DND-41 (cell line): ENCODE results near the gene PALMD.

Experiments
- ATAC-seq: fragments of 200-7000 bp; cut with Tn5 transposase; 3 replicates; pipeline ENCODE4 v1.9.1; 2021; ENCODE audit warnings: low read depth; ENCODE audit not compliant: insufficient read depth
- DNase-seq: peaks from one replicate; pipeline ENCODE4 v3.0.0-alpha.2; 2020
- H2AFZ ChIP-seq: 2 replicates; pipeline ENCODE4 v1.6.0; 2012; ENCODE audit warnings: low read depth, low read length
- H3K27ac ChIP-seq: 2 replicates; pipeline ENCODE4 v1.5.1; 2012; ENCODE audit warnings: low read length, inconsistent platforms
- H3K27me3 ChIP-seq: fragments of 200-600 bp; sonication (generic); 2 replicates; pipeline ENCODE4 v1.6.0; 2012; ENCODE audit warnings: low read length, mild to moderate bottlenecking, inconsistent platforms; ENCODE audit not compliant: insufficient read depth, poor library complexity
- H3K36me3 ChIP-seq: 2 replicates; pipeline ENCODE4 v1.5.1; 2012; ENCODE audit warnings: low read length, inconsistent platforms; ENCODE audit not compliant: insufficient read depth
- H3K4me1 ChIP-seq: 2 replicates; pipeline ENCODE4 v1.5.1; 2012; ENCODE audit warnings: mild to moderate bottlenecking, low read length; ENCODE audit not compliant: insufficient read depth
- H3K4me2 ChIP-seq: 2 replicates; pipeline ENCODE4 v1.6.0; 2012; ENCODE audit warnings: mild to moderate bottlenecking, moderate library complexity, low read length, inconsistent platforms; ENCODE audit not compliant: insufficient read depth
- H3K4me3 ChIP-seq, 2 experiments: fragments of 200-600 bp in 1 of 2; shearing (Covaris generic) in 1 of 2; 2 replicates each; pipeline ENCODE4 v1.5.1; 2012 to 2016; ENCODE audit warnings: inconsistent platforms in 2 of 2, low read length in 2 of 2, mild to moderate bottlenecking in 2 of 2, low read depth in 1 of 2, moderate library complexity in 1 of 2
- H3K79me2 ChIP-seq: 2 replicates; pipeline ENCODE4 v1.6.0; 2012; ENCODE audit warnings: low read length, inconsistent platforms; ENCODE audit not compliant: insufficient read depth
- H3K9ac ChIP-seq: 2 replicates; pipeline ENCODE4 v1.6.0; 2012; ENCODE audit warnings: low read depth, mild to moderate bottlenecking, inconsistent platforms, low read length, moderate library complexity
- H3K9me3 ChIP-seq: 2 replicates; pipeline ENCODE4 v1.5.1; 2012; ENCODE audit warnings: low read length, moderate library complexity, mild to moderate bottlenecking, inconsistent platforms; ENCODE audit not compliant: insufficient read depth, severe bottlenecking
- H4K20me1 ChIP-seq: 2 replicates; pipeline ENCODE4 v1.6.0; 2012; ENCODE audit warnings: low read length; ENCODE audit not compliant: insufficient read depth
- CTCF ChIP-seq: IDR thresholded peaks from 2 replicates; pipeline ENCODE4 v1.5.1; 2012; ENCODE audit warnings: borderline replicate concordance, low read length, moderate library complexity, mild to moderate bottlenecking; ENCODE audit not compliant: poor library complexity, severe bottlenecking; ENCODE audit errors: extremely low read depth
- EZH2 ChIP-seq: IDR thresholded peaks from 3 replicates; pipeline ENCODE4 v1.6.1; 2012; ENCODE audit warnings: borderline replicate concordance, low read depth, mild to moderate bottlenecking, moderate library complexity, low read length, inconsistent platforms; ENCODE audit not compliant: severe bottlenecking

Gene PALMD

GRCh38 chr1:99670583-99670982 is 24.7 kb downstream of the PALMD start:
- TF ChIP-seq EZH2 (no peak), CTCF (no peak)

GRCh38 chr1:99672038-99672437 is 26.1 kb downstream of the PALMD start:
- Histone ChIP-seq H3K4me2 (no peak overlapping the region), H3K9me3 (no peaks in the 10 kb centered on the region), H3K4me1 (no peaks in the 10 kb centered on the region), H3K9ac (no peak overlapping the region), H3K27me3 (no peaks in the 10 kb centered on the region), H2AFZ (no peak overlapping the region), H4K20me1 (no peaks in the 10 kb centered on the region), H3K27ac (no peak overlapping the region), H3K36me3 (no peaks in the 10 kb centered on the region), H3K79me2 (no peaks in the 10 kb centered on the region), H3K4me3 (no peak overlapping the region)
- no peak for DNase-seq
- ATAC-seq: no peak
- TF ChIP-seq EZH2 (no peak), CTCF (no peak)

More at GRCh38 chr1:99670583-99670982, 24.7 kb downstream of the PALMD start:
- H3K27me3 ChIP-seq: no peaks in the 10 kb centered on the region
- no peak overlapping the region for H3K27ac ChIP-seq
- no peaks in the 10 kb centered on the region for H3K4me1 ChIP-seq
- ATAC-seq: no peak
- DNase-seq: no peak
- no peaks in the 10 kb centered on the region for H3K36me3 ChIP-seq
- H4K20me1 ChIP-seq: no peaks in the 10 kb centered on the region
- no peak overlapping the region for H3K4me2 ChIP-seq
- no peaks in the 10 kb centered on the region for H3K79me2 ChIP-seq
- H2AFZ ChIP-seq: no peak overlapping the region
- no peak overlapping the region for H3K4me3 ChIP-seq
- no peaks in the 10 kb centered on the region for H3K9me3 ChIP-seq
- H3K9ac ChIP-seq: no peak overlapping the region

- Histone ChIP-seq H3K27ac (no peak overlapping the region), H3K9ac (no peak overlapping the region), H3K9me3 (no peaks in the 10 kb centered on the region)
Measured at GRCh38 chr1:99672530-99673213, 26.8 kb downstream of the PALMD start.

More at GRCh38 chr1:99672530-99673213, 26.8 kb downstream of the PALMD start:
- no peak for DNase-seq
- no peaks in the 10 kb centered on the region for H3K36me3 ChIP-seq
- no peaks in the 10 kb centered on the region for H3K79me2 ChIP-seq
- no peak overlapping the region for H3K4me3 ChIP-seq
- no peaks in the 10 kb centered on the region for H3K4me1 ChIP-seq
- no peak for TF ChIP-seq CTCF
- TF ChIP-seq EZH2: no peak
- no peak for ATAC-seq
- H3K27me3 ChIP-seq: no peaks in the 10 kb centered on the region
- H4K20me1 ChIP-seq: no peaks in the 10 kb centered on the region
- H2AFZ ChIP-seq: no peak overlapping the region
- H3K4me2 ChIP-seq: no peak overlapping the region
